GM12873 (cell line): Measurements from ENCODE around the gene DEPDC1.
A peak's percentile ranks its signal among the peaks of the same experiment; 100 is the strongest.

ENCODE experiments used
- TF ChIP-seq, protein P1 (sequence below): IDR thresholded peaks from 2 replicates; pipeline ENCODE4 v1.5.1; 2012; ENCODE audit warnings: low read depth, mild to moderate bottlenecking, moderate library complexity, low read length, control low read depth; ENCODE audit not compliant: insufficient read depth; ENCODE audit errors: missing control alignments

The DEPDC1 gene

DNA sequence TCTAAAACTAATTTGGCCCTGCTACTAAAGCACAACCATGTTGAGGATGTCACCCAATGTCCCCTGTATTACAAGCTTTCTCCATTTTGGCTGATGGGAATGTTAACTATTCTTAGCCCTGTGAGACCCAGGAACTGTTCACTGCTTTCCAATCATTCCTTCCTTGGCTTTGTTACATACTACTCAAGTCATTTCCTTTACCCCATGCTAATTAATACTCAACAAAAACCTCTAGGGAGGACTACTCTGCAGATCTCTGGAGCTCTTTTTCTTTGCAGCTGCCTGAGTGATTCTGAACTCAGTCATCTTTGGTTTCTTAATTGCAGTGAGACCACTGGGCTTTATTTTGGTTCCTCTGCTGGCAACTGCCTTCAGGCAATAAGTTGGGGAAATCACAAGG is 23.8 kb downstream of the DEPDC1 start:
- TF ChIP-seq, protein P1, sequence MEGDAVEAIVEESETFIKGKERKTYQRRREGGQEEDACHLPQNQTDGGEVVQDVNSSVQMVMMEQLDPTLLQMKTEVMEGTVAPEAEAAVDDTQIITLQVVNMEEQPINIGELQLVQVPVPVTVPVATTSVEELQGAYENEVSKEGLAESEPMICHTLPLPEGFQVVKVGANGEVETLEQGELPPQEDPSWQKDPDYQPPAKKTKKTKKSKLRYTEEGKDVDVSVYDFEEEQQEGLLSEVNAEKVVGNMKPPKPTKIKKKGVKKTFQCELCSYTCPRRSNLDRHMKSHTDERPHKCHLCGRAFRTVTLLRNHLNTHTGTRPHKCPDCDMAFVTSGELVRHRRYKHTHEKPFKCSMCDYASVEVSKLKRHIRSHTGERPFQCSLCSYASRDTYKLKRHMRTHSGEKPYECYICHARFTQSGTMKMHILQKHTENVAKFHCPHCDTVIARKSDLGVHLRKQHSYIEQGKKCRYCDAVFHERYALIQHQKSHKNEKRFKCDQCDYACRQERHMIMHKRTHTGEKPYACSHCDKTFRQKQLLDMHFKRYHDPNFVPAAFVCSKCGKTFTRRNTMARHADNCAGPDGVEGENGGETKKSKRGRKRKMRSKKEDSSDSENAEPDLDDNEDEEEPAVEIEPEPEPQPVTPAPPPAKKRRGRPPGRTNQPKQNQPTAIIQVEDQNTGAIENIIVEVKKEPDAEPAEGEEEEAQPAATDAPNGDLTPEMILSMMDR = no peak

DNA sequence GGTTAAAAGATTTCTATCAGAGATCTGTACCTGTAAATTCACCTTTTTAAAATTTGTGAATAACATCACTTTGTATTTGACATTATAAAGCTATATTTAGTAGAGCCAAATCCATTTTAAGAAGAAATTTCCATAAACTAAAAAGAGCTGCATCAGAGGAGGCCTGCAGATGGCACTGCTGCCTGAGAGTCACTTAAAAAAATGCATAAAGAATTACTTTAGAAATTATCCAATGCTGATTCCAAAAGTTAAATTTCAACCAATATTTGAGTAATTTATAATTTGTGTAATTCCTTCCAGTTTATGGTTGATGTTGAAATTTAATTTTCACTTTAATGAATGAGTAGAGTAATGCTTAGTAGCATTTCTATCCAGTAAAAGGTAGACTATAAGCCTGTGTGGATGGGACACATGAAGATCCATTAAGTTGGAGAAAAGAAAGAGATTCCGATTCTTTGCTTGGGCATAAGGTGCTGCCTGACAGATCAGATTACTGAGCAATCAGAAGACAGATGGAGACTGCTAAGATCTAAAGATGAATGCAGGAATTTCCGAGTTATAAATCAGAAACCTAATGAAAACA is 26.4 kb downstream of the DEPDC1 start:
- TF ChIP-seq, protein P1 = peak; percentile 22

DNA sequence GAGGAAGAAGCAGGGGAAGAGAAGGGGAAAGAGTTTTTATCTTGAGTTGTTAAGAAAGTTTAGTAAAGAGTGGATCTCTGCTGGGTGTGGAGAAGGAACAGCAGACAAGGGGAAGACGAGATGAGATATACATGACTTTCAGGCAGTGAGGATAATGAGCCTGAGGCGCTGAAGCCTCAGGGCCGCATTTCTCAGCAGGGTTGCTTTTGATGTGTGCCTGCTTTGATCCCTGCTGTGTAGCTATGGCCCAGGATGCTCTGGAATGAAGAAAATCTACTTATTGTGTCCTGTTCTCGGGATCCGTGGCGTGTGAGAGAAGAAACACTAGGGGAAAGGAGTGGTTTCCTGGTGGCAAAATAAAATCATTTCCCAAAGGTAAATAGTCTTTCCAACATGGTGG is 32.0 kb downstream of the DEPDC1 start:
- TF ChIP-seq, protein P1 = no peak

DNA sequence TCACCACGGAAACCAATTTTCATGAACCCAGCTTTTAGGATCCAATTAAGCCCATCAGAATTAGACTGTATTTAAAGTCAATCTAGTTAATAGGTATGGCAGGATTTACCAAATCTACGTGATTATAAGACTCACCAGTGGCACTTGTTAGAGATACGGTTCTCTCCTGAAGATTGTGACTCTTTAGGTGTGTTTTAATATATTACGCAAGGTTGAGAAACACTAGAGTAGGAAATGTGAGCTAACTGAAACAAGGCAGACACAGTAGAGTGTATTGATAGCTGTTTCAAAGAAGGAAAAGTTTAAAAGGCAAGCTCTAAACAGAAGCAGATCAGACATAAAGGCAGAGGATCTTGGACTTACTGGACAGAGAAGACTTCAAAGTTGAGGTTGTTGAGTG is 35.9 kb downstream of the DEPDC1 start:
- TF ChIP-seq, protein P1 = no peak

DNA sequence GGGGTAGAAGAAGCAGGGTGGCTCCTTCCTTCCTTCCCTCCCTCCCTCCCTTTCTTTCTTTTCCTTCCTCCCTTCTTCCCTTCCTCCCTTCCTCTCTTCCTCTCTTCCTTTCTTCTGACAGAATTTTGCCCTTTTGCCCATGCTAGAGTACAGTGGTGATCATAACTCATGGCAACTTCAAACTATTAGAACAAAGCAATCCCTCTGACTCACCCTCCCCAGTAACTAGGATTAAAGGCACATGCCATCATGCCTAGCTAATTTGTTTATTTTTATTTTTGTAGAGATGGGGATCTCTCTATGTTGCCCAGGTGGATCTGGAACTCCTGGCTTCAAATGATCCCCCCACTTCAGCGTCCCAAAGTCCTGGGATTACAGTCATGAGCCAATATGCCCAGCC is 37.1 kb downstream of the DEPDC1 start:
- TF ChIP-seq, protein P1 = no peak

DNA sequence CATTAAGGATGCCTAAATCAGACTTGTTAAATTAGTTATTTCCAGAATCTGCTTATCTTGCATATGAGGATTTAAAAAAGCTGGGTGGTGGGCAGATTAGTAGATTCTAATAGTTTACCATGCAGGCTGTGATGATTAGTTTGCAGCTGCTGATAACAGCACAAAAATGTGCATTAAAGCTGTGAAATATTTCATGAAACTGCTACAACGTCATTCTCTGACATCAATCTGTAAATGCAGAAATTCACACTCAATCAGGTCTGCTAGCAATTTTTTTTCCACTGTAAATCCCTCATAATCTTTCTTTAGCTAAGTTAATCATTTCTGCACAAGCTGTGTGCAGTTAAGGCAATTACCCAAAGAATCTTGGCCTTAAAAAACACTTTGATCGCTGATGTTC is 37.8 kb downstream of the DEPDC1 start:
- TF ChIP-seq, protein P1 = no peak

DNA sequence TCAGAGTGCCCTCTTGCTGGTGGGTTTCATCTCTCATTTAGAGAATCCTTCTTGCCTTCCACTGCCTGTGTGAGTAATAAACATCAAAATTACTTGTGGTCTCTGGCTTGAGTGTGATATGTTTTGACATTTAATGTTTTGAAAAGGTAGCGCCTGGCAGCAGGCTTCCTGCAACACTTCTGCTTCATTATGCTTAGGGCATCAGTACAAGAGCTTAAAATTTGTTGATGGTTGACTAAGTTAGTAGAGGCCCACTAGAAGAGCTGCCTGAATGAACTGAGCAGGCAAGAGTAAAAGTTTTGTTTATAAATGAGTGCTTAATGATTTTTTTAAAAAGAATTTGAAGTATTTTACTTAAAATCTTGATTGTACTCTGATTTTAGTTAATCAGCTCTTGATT is 40.7 kb downstream of the DEPDC1 start:
- TF ChIP-seq, protein P1 = no peak
